GM12892 (cell line): ENCODE measurements around the gene MCC. TPM values are rescaled to one million over a fixed set of nuclear protein-coding genes. Genes with fewer than 3 reads are reported as not detected.
A peak's percentile ranks its signal among the peaks of the same experiment; 100 is the strongest.

Experiments
- DNase-seq: peaks from one replicate; pipeline ENCODE4 v3.0.0; 2011; ENCODE audit not compliant: insufficient read length
- FAIRE-seq: peaks from 2 replicates; lab custom pipeline; 2011; peaks lifted over from hg19 to GRCh38; lab: Jason Lieb, UNC
- POLR2A ChIP-seq: IDR thresholded peaks from 2 replicates; pipeline ENCODE4 v1.6.1; 2011; ENCODE audit warnings: low read depth, low read length, control low read depth
- POLR2AphosphoS5 ChIP-seq: IDR thresholded peaks from 2 replicates; pipeline ENCODE4 v1.6.1; 2011; ENCODE audit warnings: low read depth, low read length, control low read depth
- TAF1 ChIP-seq: IDR thresholded peaks from 2 replicates; pipeline ENCODE4 v1.6.1; 2011; ENCODE audit warnings: low read depth, mild to moderate bottlenecking, control low read depth, low read length, borderline replicate concordance
- polyA plus RNA-seq: library from polyadenylated mRNA; unstranded; fragments of >200 nt; gene quantifications from one replicate; pipeline ENCODE4 v1.2.1, GENCODE V29; 2012; ENCODE audit warnings: missing spikeins, inconsistent platforms; ENCODE audit not compliant: missing spikeins

The MCC gene
- 0.30 TPM for polyA plus RNA-seq

DNA sequence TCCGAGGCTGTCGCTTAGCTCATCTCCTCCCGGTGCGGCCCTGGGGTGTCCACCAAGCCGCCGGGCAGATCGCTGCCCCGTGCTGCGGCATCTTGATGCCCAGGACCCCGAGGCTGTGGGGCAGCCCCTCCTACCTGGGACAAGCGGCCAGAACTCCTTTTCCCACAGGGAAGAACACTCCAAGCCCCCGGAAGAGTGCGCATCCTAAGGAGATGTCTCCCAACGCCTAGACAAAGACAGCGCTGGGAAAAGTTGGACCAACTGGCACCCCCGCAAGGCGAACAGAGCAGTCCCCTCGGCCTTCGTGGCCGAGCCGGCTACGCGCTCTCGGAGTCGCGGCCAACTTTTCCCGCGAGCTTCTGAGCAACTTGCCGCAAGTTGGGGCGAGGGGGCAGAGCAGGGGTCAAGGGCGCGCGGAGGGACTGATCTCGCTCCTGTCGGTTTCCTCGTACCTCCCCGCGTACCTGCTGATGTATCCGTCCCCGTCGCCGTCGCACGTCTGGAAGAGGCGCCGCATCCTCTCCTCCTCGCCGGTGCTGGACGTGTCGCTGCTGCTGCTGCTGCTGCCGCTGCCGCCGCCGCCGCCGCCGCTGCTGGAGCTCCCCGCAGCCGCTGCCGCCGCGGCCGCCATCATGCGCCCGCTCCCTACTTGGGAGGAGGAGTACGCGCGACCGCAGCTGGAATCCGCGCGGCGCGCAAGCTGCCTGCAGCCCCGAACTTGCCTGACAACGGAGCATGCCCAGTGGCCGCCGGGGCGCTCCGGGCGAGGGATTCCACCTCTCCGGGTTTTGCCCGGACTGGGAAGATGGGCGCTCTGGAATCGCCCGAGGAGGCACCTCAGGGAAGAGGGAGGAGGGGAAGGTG lies at the start of gene MCC:
MCC (minus strand) TSS at position 673 of the 864 bp plus-strand sequence.
- FAIRE-seq (no peak), DNase-seq (no peak)
- no peak for TF ChIP-seq TAF1
- TF ChIP-seq POLR2A, result no peak
- TF ChIP-seq POLR2AphosphoS5, result no peak

DNA sequence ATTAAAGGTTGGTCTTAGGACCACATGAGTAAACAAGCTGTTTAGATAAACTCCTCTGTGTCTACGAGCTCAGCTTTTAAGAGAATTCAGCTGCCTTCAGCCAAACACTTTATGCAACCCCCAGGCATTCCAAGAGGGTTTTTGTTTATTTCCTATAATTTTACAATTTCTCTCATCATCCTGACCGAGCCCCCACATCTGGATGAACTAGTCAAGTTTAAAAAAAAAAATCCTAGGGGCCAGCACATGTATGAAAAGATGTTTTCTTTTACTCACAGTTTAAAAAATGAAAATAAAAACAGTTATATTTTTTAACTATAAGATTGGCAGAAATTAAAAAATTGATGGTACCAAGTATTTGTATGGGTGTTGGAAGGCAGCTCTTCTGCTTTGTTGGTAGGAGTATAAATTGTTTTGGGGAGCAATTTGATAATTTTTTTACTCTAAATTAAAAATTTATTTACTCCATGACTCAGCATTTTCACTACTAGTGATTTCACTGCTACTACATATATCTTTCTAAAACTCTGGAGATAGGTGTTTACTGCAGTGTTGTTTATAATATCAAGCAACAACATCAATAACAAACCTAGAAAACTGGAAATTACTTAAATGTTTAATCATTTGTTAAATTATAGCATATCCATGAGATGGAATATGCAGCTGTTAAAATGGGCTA lies 43.4 kb upstream of the MCC start:
- no peak for TF ChIP-seq TAF1
- no peak for TF ChIP-seq POLR2AphosphoS5
- TF ChIP-seq POLR2A, result no peak
- no peak for DNase-seq
- FAIRE-seq, result no peak

- no peak for FAIRE-seq
- DNase-seq, result no peak
- TF ChIP-seq POLR2AphosphoS5, result no peak
These were observed 39.5 kb upstream of the MCC start for GRCh38 chr5:113527746-113528145.

DNA sequence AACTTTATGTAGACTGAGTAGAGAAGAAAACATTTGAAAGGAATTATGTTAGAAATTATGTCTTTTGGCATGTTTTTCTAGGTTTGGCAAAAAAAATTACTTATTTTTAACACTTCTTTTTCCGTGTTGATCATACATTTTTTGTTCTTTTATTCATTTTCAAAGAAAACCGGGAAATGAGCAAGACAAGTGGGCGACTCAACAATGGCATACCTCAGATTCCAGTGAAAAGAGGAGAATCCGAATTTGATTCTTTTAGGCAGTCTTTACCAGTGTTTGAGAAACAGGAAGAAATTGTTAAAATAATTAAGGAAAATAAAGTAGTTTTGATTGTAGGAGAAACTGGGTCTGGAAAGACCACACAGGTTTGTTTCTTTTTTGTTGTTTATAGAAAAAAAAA lies 38.2 kb upstream of the MCC start:
- DNase-seq, result no peak
- TF ChIP-seq POLR2AphosphoS5, result no peak
- TF ChIP-seq POLR2A, result no peak
- no peak for TF ChIP-seq TAF1
- FAIRE-seq, result no peak

DNA sequence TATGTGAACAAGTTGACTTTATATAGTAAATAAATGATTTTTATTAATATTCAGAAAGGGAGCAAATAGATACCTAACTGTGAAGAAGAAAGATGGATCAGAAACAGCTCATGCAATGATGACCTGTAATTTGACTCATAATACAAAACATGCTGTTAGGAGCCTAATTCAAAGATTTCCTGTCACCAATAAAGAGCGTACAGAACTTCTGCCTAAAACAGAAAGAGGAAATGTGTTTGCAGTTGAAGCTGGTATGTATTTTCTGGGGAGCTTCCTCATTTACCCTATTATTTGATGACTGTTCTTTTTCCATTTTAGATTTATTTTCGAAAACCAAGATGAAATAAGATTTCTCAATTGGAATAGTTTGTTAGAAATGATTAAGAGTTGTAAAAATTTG lies 36.7 kb upstream of the MCC start:
- FAIRE-seq, result no peak
- no peak for DNase-seq
- TF ChIP-seq POLR2A (no peak), POLR2AphosphoS5 (no peak), TAF1 (no peak)

DNA sequence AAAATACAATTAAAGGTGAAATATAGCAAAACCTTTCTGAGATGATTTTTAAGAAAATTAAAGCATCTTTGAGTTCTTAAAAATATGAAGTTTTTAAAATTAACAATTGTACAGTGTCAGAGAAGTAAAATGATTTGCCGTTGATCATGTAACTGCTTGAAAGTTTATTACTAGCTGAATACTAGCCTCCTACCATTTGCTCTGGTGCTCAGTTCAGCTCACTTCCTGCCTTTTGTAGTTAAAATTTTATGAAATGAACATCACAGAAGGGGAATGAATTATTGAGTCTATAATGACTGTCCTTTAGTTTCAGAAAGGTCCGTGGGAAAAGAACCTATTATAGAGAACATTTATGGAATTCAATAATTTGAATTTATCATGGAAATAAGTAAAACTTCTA lies 34.9 kb upstream of the MCC start:
- FAIRE-seq (no peak), DNase-seq (no peak)
- TF ChIP-seq POLR2AphosphoS5 (no peak), POLR2A (no peak), TAF1 (no peak)

DNA sequence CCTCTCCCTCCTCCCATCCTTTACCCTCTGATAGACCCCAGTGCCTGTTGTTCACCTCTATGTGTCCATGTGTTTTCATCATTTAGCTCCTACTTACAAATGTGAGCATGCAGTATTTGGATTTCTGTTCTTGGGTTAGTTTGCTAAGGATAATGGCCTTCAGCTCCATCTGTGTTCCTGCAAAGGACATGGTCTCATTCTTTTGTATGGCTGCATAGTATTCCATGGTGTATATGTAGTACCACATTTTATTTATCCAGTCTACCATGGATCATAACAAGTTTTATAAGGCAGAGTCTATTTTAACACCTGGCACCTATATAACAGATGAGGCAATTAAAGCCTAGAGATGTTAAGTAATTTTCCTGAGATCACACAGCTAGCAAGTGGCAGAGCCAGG lies 32.6 kb upstream of the MCC start:
- TF ChIP-seq TAF1 (no peak), POLR2AphosphoS5 (no peak), POLR2A (no peak)
- FAIRE-seq (no peak), DNase-seq (no peak)

DNA sequence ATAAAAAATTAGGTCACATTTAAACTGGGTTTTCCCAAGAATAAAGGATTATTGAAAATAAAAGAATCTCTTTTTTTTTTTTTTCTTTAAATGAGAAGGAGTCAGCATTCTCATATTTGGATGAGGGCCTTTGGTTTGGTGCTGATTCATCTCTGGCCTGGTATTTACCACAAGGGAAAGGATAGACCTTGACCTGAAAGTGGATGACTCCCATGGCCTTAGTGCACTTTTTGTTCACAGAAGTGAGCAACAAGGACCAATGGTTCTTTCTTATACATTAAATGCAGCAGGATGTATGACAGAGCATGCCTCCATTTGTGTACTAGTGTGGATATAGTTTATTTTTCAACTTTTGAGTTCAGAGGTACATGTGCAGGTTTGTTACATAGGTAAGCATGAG lies 32.2 kb upstream of the MCC start:
- FAIRE-seq (peak; percentile 84), DNase-seq (peak; percentile 2)

GRCh38 chr5:113519412-113519811 lies 31.2 kb upstream of the MCC start:
- FAIRE-seq, result no peak

More for the DNA sequence above, 32.2 kb upstream of the MCC start:
- TF ChIP-seq POLR2AphosphoS5 (no peak), POLR2A (no peak), TAF1 (no peak)

GRCh38 chr5:113518884-113519283 lies 30.6 kb upstream of the MCC start:
- no peak for TF ChIP-seq TAF1
- TF ChIP-seq POLR2A, result no peak
- TF ChIP-seq POLR2AphosphoS5, result no peak
- no peak for FAIRE-seq
- DNase-seq, result no peak

More at GRCh38 chr5:113519412-113519811, 31.2 kb upstream of the MCC start:
- no peak for DNase-seq
- TF ChIP-seq TAF1 (no peak), POLR2AphosphoS5 (no peak), POLR2A (no peak)

DNA sequence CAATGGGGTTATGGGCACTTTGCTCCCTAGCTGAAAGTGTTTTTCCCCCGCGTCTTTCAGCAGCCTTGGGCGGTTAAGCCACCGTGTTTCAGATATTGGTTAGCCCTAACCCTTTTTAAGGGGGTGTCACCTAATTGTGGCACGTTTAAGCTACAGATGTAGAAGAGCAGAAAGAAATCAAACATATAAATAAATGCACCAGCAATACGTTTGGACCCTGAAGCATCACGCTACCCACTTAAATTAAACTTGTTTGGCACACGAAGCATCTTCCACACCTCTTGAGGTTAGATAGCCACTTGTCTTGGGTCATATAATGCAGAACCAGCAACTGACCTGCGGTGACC lies 26.0 kb upstream of the MCC start:
- DNase-seq (no peak), FAIRE-seq (no peak)
- no peak for TF ChIP-seq TAF1
- no peak for TF ChIP-seq POLR2A
